K562 (cell line): Measurements from ENCODE around the gene PCDHGB2. TPM values are rescaled to one million over a fixed set of nuclear protein-coding genes. Genes with fewer than 3 reads are reported as not detected.

Source experiments
- ATAC-seq: fragments of 200-7000 bp; cut with Tn5 transposase; 3 replicates; pipeline ENCODE4 v1.9.1; 2020; ENCODE audit warnings: moderate library complexity
- BruUV-seq: library from RNA; stranded (reverse); fragments of 400-500 nt; replicated peaks from 2 replicates; lab custom pipeline; 2021; lab: Mats Ljungman, UMichigan
- CTCF ChIA-PET: fragments of 300-600 bp; formaldehyde crosslinking; extraction: SDS; loops from one replicate; lab custom pipeline; 2021; ENCODE audit warnings: low intra/inter-chr PET ratio; lab: Yijun Ruan, JAX
- POLR2A ChIA-PET: fragments of 300-600, 350-650 bp; sonication (Branson Sonifier 250); formaldehyde crosslinking; extraction: SDS; loops from one replicate; lab custom pipeline; 2021; ENCODE audit warnings: antibody characterized with exemption, inconsistent platforms; lab: Yijun Ruan, JAX
- DNase-seq, 4 experiments: peaks; one replicate each; pipeline versions ENCODE4 v3.0.0 to v3.0.0-alpha.2; 2011 to 2018; ENCODE audit warnings: low spot score in 3 of 4, mixed read lengths in 3 of 4; ENCODE audit errors: extremely low read depth in 1 of 4
- FAIRE-seq: peaks from 2 replicates; lab custom pipeline; 2011; peaks lifted over from hg19 to GRCh38; lab: Jason Lieb, UNC
- H2AFZ ChIP-seq: 2 replicates; pipeline ENCODE4 v1.6.0; 2011; ENCODE audit warnings: low read depth, low read length, control low read depth, inconsistent platforms
- H3K27ac ChIP-seq: fragments of 200-600 bp; 3 replicates; pipeline ENCODE4 v1.8.0; 2011; ENCODE audit warnings: low read depth, mild to moderate bottlenecking, control low read depth, inconsistent platforms, low read length, moderate library complexity, mixed read lengths; ENCODE audit errors: extremely low read depth
- H3K27me3 ChIP-seq, 2 experiments: fragments of 300-600 bp in 1 of 2; 2 replicates in 1 of 2; 3 replicates in 1 of 2; pipeline versions ENCODE4 v1.6.0 to v1.8.0; 2011; ENCODE audit warnings: inconsistent platforms in 2 of 2, low read length in 2 of 2, mild to moderate bottlenecking in 1 of 2, mixed read lengths in 1 of 2, moderate library complexity in 1 of 2; ENCODE audit not compliant: control insufficient read depth in 2 of 2, insufficient read depth in 2 of 2
- H3K36me3 ChIP-seq: fragments of 300-600 bp; 3 replicates; pipeline ENCODE4 v1.8.0; 2011; ENCODE audit warnings: mild to moderate bottlenecking, low read length, inconsistent platforms; ENCODE audit not compliant: control insufficient read depth, insufficient read depth
- H3K4me1 ChIP-seq, 2 experiments: fragments of 200-600 bp in 1 of 2; replicated peaks in 1 of 2; 2 replicates in 1 of 2; 3 replicates in 1 of 2; pipeline versions ENCODE4 v1.5.1 to v1.8.0; 2011; ENCODE audit warnings: inconsistent platforms in 2 of 2, low read length in 2 of 2, mild to moderate bottlenecking in 1 of 2, mixed read lengths in 1 of 2, moderate library complexity in 1 of 2; ENCODE audit not compliant: control insufficient read depth in 2 of 2, insufficient read depth in 2 of 2
- H3K4me2 ChIP-seq: 2 replicates; pipeline ENCODE4 v1.6.1; 2011; ENCODE audit warnings: low read length, control low read depth, inconsistent platforms, mixed read lengths; ENCODE audit not compliant: insufficient read depth
- H3K4me3 ChIP-seq: fragments of 200-600 bp; sonication (generic), shearing (Covaris generic); 2 replicates; pipeline ENCODE4 v1.5.1; 2016; ENCODE audit warnings: control low read depth, inconsistent platforms
- H3K79me2 ChIP-seq: fragments of 200-600 bp; 3 replicates; pipeline ENCODE4 v1.8.0; 2011; ENCODE audit warnings: low read length, inconsistent platforms; ENCODE audit not compliant: control insufficient read depth, insufficient read depth
- H3K9ac ChIP-seq, 2 experiments: 2 replicates each; pipeline versions ENCODE4 v1.6.0 to v1.6.1; 2011; ENCODE audit warnings: low read depth in 2 of 2, low read length in 2 of 2, control low read depth in 1 of 2, inconsistent platforms in 1 of 2, mild to moderate bottlenecking in 1 of 2, mixed read lengths in 1 of 2; ENCODE audit not compliant: insufficient read depth in 1 of 2
- H3K9me1 ChIP-seq: one replicate; pipeline ENCODE4 v1.6.0; 2011; ENCODE audit warnings: inconsistent platforms, mild to moderate bottlenecking, low read length, moderate library complexity; ENCODE audit not compliant: control insufficient read depth, insufficient read depth
- H3K9me3 ChIP-seq: replicated peaks from 2 replicates; pipeline ENCODE4 v1.5.1; 2011; ENCODE audit warnings: low read depth, low read length, inconsistent platforms; ENCODE audit not compliant: control insufficient read depth, insufficient read depth
- H4K20me1 ChIP-seq: replicated peaks from 2 replicates; pipeline ENCODE4 v1.6.1; 2011; ENCODE audit warnings: low read length, inconsistent platforms, mixed read lengths; ENCODE audit not compliant: control insufficient read depth, insufficient read depth
- AFF4 ChIP-seq: sonication (generic); formaldehyde crosslinking; IDR thresholded peaks from 2 replicates; pipeline ENCODE4 v1.8.0; 2023; ENCODE audit warnings: mild to moderate bottlenecking, missing genetic modification reagents
- CTCF ChIP-seq, 3 experiments: IDR thresholded peaks in 2 of 3; conservative IDR thresholded peaks in 1 of 3; 2 replicates each; pipeline ENCODE4 v1.5.1; 2011 to 2012; ENCODE audit warnings: low read length in 3 of 3, mild to moderate bottlenecking in 3 of 3, control low read depth in 2 of 3, improper control_type of control experiment in 1 of 3, inconsistent platforms in 1 of 3, low read depth in 1 of 3, mixed read lengths in 1 of 3, moderate library complexity in 1 of 3; ENCODE audit not compliant: insufficient read depth in 2 of 3
- HNRNPH1 ChIP-seq: fragments of 200-400 bp; formaldehyde crosslinking; optimal IDR thresholded peaks from 2 replicates; pipeline ENCODE3; 2017; ENCODE audit warnings: low read depth, mild to moderate bottlenecking, low read length, moderate library complexity
- HNRNPLL ChIP-seq: fragments of 200-400 bp; formaldehyde crosslinking; IDR thresholded peaks from 2 replicates; pipeline ENCODE4 v1.6.1; 2017; ENCODE audit warnings: low read length, low read depth, mild to moderate bottlenecking; ENCODE audit not compliant: poor library complexity, severe bottlenecking
- KAT8 ChIP-seq: fragments of 450-650 bp; IDR thresholded peaks from 2 replicates; pipeline ENCODE4 v1.6.1; 2016; ENCODE audit warnings: low read depth, mild to moderate bottlenecking
- KDM5B ChIP-seq: fragments of 200-600 bp; sonication (generic); IDR thresholded peaks from 2 replicates; pipeline ENCODE4 v1.6.1; 2012; ENCODE audit warnings: low read depth, mild to moderate bottlenecking, moderate library complexity, low read length, control low read depth, inconsistent platforms; ENCODE audit not compliant: insufficient replicate concordance
- RBFOX2 ChIP-seq: fragments of 200-400 bp; formaldehyde crosslinking; IDR thresholded peaks from 2 replicates; pipeline ENCODE4 v1.6.1; 2017; ENCODE audit warnings: low read depth, mild to moderate bottlenecking, low read length, moderate library complexity
- SAFB ChIP-seq: fragments of 200-400 bp; formaldehyde crosslinking; IDR thresholded peaks from 2 replicates; pipeline ENCODE4 v1.6.1; 2017; ENCODE audit warnings: low read depth, low read length, borderline replicate concordance
- TFE3 ChIP-seq: fragments of 450-650 bp; formaldehyde crosslinking; IDR thresholded peaks from 2 replicates; pipeline ENCODE4 v1.4.0; 2020; ENCODE audit warnings: mild to moderate bottlenecking, mixed read lengths
- ZNF316 ChIP-seq: fragments of 450-650 bp; IDR thresholded peaks from 2 replicates; pipeline ENCODE4 v1.6.1; 2016
- WGBS: fragments of 100-300 bp; shearing (Covaris generic); methylation state at CpG from one replicate; pipeline ENCODE4 v1.1.6; 2016; ENCODE audit warnings: low coverage, mixed read lengths; ENCODE audit not compliant: insufficient coverage; ENCODE audit errors: missing lambda C conversion rate; 5-methylcytosine and 5-hydroxymethylcytosine counted together
- in situ Hi-C: fragments of 300-500 bp; cut with MboI; formaldehyde crosslinking; loops from 4 replicates; pipeline ENCODE4 v1.15.0; 2018; ENCODE audit warnings: inconsistent platforms, mixed read lengths
- intact Hi-C: fragments of 100-400 bp; cut with micrococcal nuclease; formaldehyde crosslinking; loops from 2 replicates; pipeline ENCODE4 v1.14.2; 2022
- polyA plus RNA-seq, 8 experiments: library from polyadenylated mRNA; depleted of rRNA in 4 of 8; stranded (reverse) in 5 of 8; unstranded in 3 of 8; fragments of >200 nt; fragmentation: Nextera tagmentation in 2 of 8; fragmentation: Illumina TruSeq in 1 of 8; extraction: Ambion mirVana in 2 of 8; extraction: Trizol in 1 of 8; gene quantifications; 2 replicates each; pipeline versions ENCODE4 v1.2.1 to v1.2.3, GENCODE V29; 2011 to 2014; ENCODE audit warnings: inconsistent platforms in 1 of 8, missing spikeins in 1 of 8
- total RNA-seq, 7 experiments: library from RNA; depleted of rRNA in 6 of 7; stranded (reverse); fragments of >200 nt in 6 of 7; fragmentation: Illumina TruSeq in 2 of 7; extraction: Trizol in 2 of 7; gene quantifications; 2 replicates each; pipeline versions ENCODE4 v1.2.1 to v1.2.3, GENCODE V29; 2011 to 2021; ENCODE audit warnings: low replicate concordance in 1 of 7

PCDHGB2 gene
- total and polyA plus RNA-seq, 9 of the 15 experiments (the other 6 are each of a cell fraction or from before 2014, with no cell fraction given): 0.06 to 0.54 (median 0.29) TPM; not detected in 1

- H4K20me1 ChIP-seq: no peaks in the 10 kb centered on the region
- ATAC-seq (peak; percentile 98), DNase-seq (peak; percentile 95 to 98 (median 96)), FAIRE-seq (peak; percentile 93)
- H3K27ac ChIP-seq: peak within 1 kb of the TSS; percentile 92
- peaks cover 26% of the 10 kb centered on the region for H3K36me3 ChIP-seq
- H3K9me3 ChIP-seq: peaks cover 22% of the 10 kb centered on the region
- POLR2A ChIA-PET: interaction anchor here (0.7 to 1.9 kb wide), 16 partner anchors 8 to 692 kb away, joined by 3 to 14 read pairs (median 5); partner anchors contain the start of genes GNPDA1, PCDHB15, PCDHGA1 and PCDHGB3
- intact Hi-C loops (loop anchor here (10.0 kb wide), 1 partner anchor 106 kb away; the partner anchor contains the start of gene PCDHB13), in situ Hi-C loops (no loop called here)
- H2AFZ ChIP-seq: peak within 1 kb of the TSS; percentile 94
- WGBS: under 1% methylated on average over 65 of the region's 67 CpGs
- H3K4me1 ChIP-seq: peaks cover 0 to 9% of the 10 kb centered on the region in 2 experiments; a peak in 1 of 5 replicates
- CTCF ChIA-PET: interaction anchor here (0.6 to 1.6 kb wide), 6 partner anchors 239 to 293 kb away, joined by 3 to 5 read pairs (median 3); no protein-coding TSS in a partner anchor
- no peaks in the 10 kb centered on the region for H3K27me3 ChIP-seq
- H3K9me1 ChIP-seq: no peaks in the 10 kb centered on the region
- H3K79me2 ChIP-seq: peaks cover 29% of the 10 kb centered on the region
- peak within 1 kb of the TSS; percentile 85 for H3K4me2 ChIP-seq
- peak within 1 kb of the TSS; percentile 70 for H3K4me3 ChIP-seq
- H3K9ac ChIP-seq: peak within 1 kb of the TSS; percentile 92 to 93
- BruUV-seq: TSS peak; percentile 69
- no peak for TF ChIP-seq HNRNPH1
- peak; percentile 88; the same call in 1 of the 2 replicates for TF ChIP-seq KAT8
- peak; percentile 78 for TF ChIP-seq KDM5B
- TF ChIP-seq HNRNPLL: no peak
- peak; percentile 56 for TF ChIP-seq ZNF316
- TF ChIP-seq CTCF (IDR thresholded peaks at IDR 0.05 in 2 of 3, conservative IDR thresholded peaks at IDR 0.05 in 1 of 3; ENCODE audit: insufficient read depth in 2 of 3, low read depth in 1 of 3, low read length in 3 of 3): peak; percentile 80 to 95 (median 93)
- peak; percentile 67 for TF ChIP-seq AFF4 (CRISPR knock-in tag)
- peak; percentile 100 for TF ChIP-seq RBFOX2
- TF ChIP-seq TFE3: no peak
- no peak for TF ChIP-seq SAFB
Measured at GRCh38 chr5:141320225-141321169, 39.3 kb upstream of the PCDHGB2 start, which contains the start of gene TAF7. TSS of gene TAF7 (minus strand) at chr5:141320784. CDS start at chr5:141320044, 740 bp downstream.
